ENCODE measurements around the gene OPRL1. TPM values are rescaled to one million over a fixed set of nuclear protein-coding genes. Genes with fewer than 3 reads are reported as not detected.
A peak's percentile ranks its signal among the peaks of the same experiment; 100 is the strongest.

OPRL1 gene
- 1 to 10 TPM; 1.5 to 2.9 TPM for total RNA-seq

DNA sequence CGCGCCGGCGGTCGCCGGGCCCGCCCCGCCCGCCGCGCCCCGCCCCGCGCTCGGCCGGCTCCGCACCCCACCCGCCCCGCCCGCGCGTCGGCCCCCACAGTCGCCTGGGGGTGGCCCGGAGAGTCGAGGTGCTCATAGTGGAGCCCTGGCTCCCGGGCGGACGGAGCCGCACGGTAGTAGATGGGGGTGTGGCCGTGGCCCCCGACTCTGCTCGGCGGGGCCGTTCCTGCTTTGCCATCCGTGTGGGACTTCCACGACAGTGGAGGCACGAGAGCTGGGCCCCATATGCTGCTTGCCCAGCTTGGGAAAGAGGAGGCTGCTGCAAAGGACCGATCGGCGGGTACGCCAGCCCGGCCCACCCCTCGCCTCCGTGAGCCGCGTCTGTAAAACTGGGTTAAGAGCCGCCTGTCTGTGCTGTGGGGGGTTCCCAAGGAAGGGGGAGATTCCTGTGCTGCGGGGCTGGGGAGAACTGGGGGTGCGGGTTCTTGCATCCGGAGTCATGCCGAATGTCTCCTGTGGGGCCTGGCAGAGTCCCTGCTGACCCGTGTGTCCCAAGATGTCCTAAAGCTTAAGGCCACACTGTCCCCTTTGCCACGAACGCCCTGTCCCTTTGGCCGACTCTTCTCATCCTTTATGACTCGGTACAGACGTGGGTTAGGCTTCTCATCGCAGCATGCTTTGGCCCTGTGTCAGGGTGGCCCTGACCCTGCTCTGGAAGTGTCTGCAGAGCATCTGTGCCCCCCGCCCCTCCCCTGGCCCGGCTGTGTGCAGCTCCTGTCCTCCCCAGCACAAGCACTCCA, at the start of gene OPRL1:
Gene OPRL1 (plus strand): TSS at position 70 of the 800 bp plus-strand sequence. CDS start 12,639 bp downstream, outside the sequence.
- DNase-seq (ENCODE audit: low spot score): no peak
- no peaks in the 10 kb centered on the region for H3K27me3 ChIP-seq (replicated peaks; ENCODE audit: insufficient read depth)
- H3K27ac ChIP-seq: peak within 1 kb of the TSS; percentile 68 to 76
- H3K4me1 ChIP-seq (replicated peaks): peaks cover 9% of the 10 kb centered on the region
- H3K9me3 ChIP-seq: no peaks in the 10 kb centered on the region
- H3K36me3 ChIP-seq: no peaks in the 10 kb centered on the region
- intact Hi-C loops (cut with DNase I): no loop called here
- 5% methylated on average over 38 of the region's 62 CpGs for WGBS
- TF ChIP-seq, protein P1, sequence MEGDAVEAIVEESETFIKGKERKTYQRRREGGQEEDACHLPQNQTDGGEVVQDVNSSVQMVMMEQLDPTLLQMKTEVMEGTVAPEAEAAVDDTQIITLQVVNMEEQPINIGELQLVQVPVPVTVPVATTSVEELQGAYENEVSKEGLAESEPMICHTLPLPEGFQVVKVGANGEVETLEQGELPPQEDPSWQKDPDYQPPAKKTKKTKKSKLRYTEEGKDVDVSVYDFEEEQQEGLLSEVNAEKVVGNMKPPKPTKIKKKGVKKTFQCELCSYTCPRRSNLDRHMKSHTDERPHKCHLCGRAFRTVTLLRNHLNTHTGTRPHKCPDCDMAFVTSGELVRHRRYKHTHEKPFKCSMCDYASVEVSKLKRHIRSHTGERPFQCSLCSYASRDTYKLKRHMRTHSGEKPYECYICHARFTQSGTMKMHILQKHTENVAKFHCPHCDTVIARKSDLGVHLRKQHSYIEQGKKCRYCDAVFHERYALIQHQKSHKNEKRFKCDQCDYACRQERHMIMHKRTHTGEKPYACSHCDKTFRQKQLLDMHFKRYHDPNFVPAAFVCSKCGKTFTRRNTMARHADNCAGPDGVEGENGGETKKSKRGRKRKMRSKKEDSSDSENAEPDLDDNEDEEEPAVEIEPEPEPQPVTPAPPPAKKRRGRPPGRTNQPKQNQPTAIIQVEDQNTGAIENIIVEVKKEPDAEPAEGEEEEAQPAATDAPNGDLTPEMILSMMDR (IDR thresholded peaks at IDR 0.05): no peak
- TF ChIP-seq POLR2AphosphoS5 (IDR thresholded peaks at IDR 0.05) (no peak), POLR2A (IDR thresholded peaks at IDR 0.05) (no peak)
- peak within 1 kb of the TSS; percentile 57 to 72 for H3K4me3 ChIP-seq

DNA sequence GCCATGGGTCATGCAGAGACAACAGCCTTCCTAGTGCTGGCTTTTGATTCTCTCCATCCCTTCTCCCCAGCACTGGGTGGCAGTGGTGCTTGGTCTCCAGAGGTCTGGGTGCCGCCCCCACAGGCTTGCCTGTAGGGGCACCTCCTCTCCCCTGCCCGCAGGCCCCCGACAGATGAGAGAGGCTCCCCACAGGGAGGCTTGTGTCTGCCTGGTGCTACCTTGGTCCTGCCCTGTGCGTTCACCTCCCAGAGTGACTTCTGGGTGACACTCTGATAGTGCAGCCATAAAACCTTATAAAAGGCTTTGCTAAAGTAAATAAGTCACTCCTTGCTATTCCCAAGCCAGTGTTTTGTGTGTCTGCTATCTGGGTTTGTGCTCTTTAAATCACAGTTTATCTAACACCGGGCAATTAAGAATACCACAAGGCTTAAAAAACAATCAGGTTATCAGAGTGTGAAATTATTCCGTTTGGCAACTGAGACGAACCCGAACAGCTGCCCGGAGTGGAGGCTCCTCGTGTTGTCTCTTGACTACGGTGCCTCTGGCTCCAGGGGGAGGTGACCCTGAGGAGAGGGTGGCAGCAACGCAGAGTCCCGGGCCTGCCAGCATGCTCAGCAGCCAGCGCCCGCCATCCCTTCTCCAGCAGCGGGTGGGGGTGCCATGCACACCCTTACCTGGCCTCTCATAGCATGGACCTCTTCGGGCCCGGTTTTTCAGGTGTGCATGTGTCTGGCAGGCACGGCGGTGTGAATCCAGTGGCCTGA, 49.3 kb upstream of the OPRL1 start:
- H3K27me3 ChIP-seq (replicated peaks; ENCODE audit: insufficient read depth): no peaks in the 10 kb centered on the region
- intact Hi-C loops (cut with DNase I): no loop called here
- H3K36me3 ChIP-seq: peaks cover 11 to 36% of the 10 kb centered on the region in 2 donors
- H3K4me1 ChIP-seq (replicated peaks): no peaks in the 10 kb centered on the region
- H3K27ac ChIP-seq: no peak overlapping the region
- H3K4me3 ChIP-seq: no peak overlapping the region
- DNase-seq (ENCODE audit: low spot score): no peak
- TF ChIP-seq, protein P1 (IDR thresholded peaks at IDR 0.05): no peak
- TF ChIP-seq POLR2AphosphoS5 (IDR thresholded peaks at IDR 0.05): no peak
- no peak for TF ChIP-seq POLR2A (IDR thresholded peaks at IDR 0.05)
- no peaks in the 10 kb centered on the region for H3K9me3 ChIP-seq
- WGBS: 67% methylated on average over 20 of the region's 20 CpGs

DNA sequence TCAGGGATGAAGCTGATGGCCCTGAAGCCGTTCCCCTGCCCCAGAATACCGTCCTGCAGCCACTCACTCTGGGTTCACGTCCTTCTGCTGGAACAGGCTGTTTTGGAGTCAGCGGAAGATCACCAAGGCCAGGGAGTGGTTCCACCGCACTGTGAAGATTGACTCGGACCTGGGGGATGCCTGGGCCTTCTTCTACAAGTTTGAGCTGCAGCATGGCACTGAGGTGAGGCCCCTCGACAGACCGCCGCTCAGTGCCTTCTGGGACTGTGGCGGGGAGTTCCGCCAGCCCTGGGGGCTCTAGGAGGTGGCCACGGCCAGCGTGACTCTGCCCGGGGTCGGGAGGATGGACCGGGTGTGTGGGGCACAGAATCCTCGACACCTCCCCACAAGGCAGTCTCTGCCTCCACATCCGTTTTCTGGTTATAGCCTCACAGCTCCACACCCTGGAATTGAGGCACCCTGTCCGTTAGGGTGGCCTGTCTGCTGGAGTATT, 48.0 kb upstream of the OPRL1 start:
- Histone ChIP-seq H3K4me1 (replicated peaks) (no peaks in the 10 kb centered on the region), H3K4me3 (no peak overlapping the region), H3K27me3 (replicated peaks; ENCODE audit: insufficient read depth) (no peaks in the 10 kb centered on the region), H3K27ac (no peak overlapping the region), H3K36me3 (peaks cover 11 to 24% of the 10 kb centered on the region in 2 donors), H3K9me3 (no peaks in the 10 kb centered on the region)
- DNase-seq (ENCODE audit: low spot score): no peak
- TF ChIP-seq, protein P1 (IDR thresholded peaks at IDR 0.05): no peak
- no peak for TF ChIP-seq POLR2A (IDR thresholded peaks at IDR 0.05)
- TF ChIP-seq POLR2AphosphoS5 (IDR thresholded peaks at IDR 0.05): no peak
- intact Hi-C loops (cut with DNase I): no loop called here
- WGBS: 88% methylated on average over 18 of the region's 19 CpGs

DNA sequence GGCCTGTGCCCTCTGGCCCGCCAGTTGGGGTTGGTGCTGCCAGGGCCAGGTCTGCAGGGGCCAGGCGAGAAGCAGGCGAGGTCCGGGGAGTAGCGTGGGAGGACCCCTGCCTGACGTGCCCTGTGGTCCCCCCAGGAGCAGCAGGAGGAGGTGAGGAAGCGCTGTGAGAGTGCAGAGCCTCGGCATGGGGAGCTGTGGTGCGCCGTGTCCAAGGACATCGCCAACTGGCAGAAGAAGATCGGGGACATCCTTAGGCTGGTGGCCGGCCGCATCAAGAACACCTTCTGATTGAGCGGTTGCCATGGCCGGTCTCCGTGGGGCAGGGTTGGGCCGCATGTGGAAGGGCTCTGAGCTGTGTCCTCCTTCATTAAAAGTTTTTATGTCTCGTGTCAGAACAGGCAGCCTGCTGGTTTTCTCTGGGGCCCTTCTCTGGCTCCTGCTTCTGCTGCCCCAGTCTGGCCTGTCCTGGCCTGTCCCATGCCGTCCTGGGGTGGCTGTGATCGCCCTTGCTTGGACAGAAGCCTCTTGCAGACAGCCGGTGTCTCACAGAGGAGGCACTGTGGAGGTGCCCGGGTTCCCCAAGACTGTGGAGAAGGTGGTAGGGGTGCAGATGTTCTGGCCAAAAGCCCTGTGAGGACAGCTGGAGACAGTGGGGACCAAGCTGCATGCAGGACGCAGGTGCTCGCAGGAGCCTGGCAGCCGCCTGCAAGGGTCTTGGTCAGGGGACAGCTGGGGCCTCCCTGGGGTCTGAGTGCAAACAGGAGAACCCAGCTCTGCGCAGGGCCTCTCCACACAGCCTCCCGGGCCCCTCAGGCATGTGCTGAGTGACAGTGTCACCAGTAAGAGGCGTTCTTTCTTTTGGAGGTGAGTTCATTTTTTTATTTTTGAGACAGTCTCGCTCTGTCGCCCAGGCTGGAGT, 46.9 kb upstream of the OPRL1 start:
- TF ChIP-seq POLR2A (IDR thresholded peaks at IDR 0.05): no peak
- TF ChIP-seq, protein P1 (IDR thresholded peaks at IDR 0.05): no peak
- TF ChIP-seq POLR2AphosphoS5 (IDR thresholded peaks at IDR 0.05): no peak

More for the DNA sequence above, 46.9 kb upstream of the OPRL1 start:
- WGBS: 85% methylated on average over 31 of the region's 31 CpGs
- H3K4me3 ChIP-seq: no peak overlapping the region
- no peak for DNase-seq (ENCODE audit: low spot score)
- H3K27me3 ChIP-seq (replicated peaks; ENCODE audit: insufficient read depth): no peaks in the 10 kb centered on the region
- peaks cover 4 to 15% of the 10 kb centered on the region in 2 donors for H3K36me3 ChIP-seq
- no peak overlapping the region for H3K27ac ChIP-seq
- H3K4me1 ChIP-seq (replicated peaks): no peaks in the 10 kb centered on the region
- intact Hi-C loops (cut with DNase I): no loop called here
- H3K9me3 ChIP-seq: no peaks in the 10 kb centered on the region
